HG02798 (cell line): ENCODE data around the gene NBAS.

ENCODE experiments used
- ATAC-seq: cut with Tn5 transposase; IDR thresholded peaks from one replicate; pipeline ENCODE4 v1.9.1; 2021; ENCODE audit warnings: mild to moderate bottlenecking; ENCODE audit not compliant: unreplicated experiment, poor library complexity

Gene NBAS

GRCh38 chr2:15159206-15159605, 401.9 kb downstream of the NBAS start:
- ATAC-seq: no peak

- ATAC-seq: no peak
These were observed 402.6 kb downstream of the NBAS start for GRCh38 chr2:15158532-15158931.

GRCh38 chr2:15158100-15158499, 403.0 kb downstream of the NBAS start:
- no peak for ATAC-seq

- ATAC-seq: no peak
These were observed 405.1 kb downstream of the NBAS start for GRCh38 chr2:15155959-15156574.

GRCh38 chr2:15154297-15154696, 406.8 kb downstream of the NBAS start:
- ATAC-seq: no peak

GRCh38 chr2:15152382-15152781, 408.8 kb downstream of the NBAS start:
- ATAC-seq: no peak

- no peak for ATAC-seq
These were observed 412.1 kb downstream of the NBAS start for GRCh38 chr2:15149063-15149462.

- ATAC-seq: no peak
These were observed 413.5 kb downstream of the NBAS start for GRCh38 chr2:15147591-15147990.

GRCh38 chr2:15146960-15147359, 414.2 kb downstream of the NBAS start:
- no peak for ATAC-seq

- no peak for ATAC-seq
These were observed 415.2 kb downstream of the NBAS start for GRCh38 chr2:15145919-15146318.

GRCh38 chr2:15145046-15145817, 415.9 kb downstream of the NBAS start:
- no peak for ATAC-seq

GRCh38 chr2:15142069-15142689, 419.0 kb downstream of the NBAS start:
- peak; percentile 100 for ATAC-seq

GRCh38 chr2:15141211-15141610, 419.9 kb downstream of the NBAS start:
- no peak for ATAC-seq

- no peak for ATAC-seq
These were observed 424.5 kb downstream of the NBAS start for GRCh38 chr2:15136639-15137038.

- ATAC-seq: no peak
These were observed 426.2 kb downstream of the NBAS start for GRCh38 chr2:15134957-15135356.

GRCh38 chr2:15133461-15133860, 427.7 kb downstream of the NBAS start:
- ATAC-seq: no peak

- ATAC-seq: no peak
These were observed 432.3 kb downstream of the NBAS start for GRCh38 chr2:15128846-15129245.

GRCh38 chr2:15127876-15128275, 433.3 kb downstream of the NBAS start:
- no peak for ATAC-seq

- ATAC-seq: no peak
These were observed 433.8 kb downstream of the NBAS start for GRCh38 chr2:15127301-15127700.

- ATAC-seq: no peak
These were observed 434.8 kb downstream of the NBAS start for GRCh38 chr2:15126373-15126772.

- ATAC-seq: no peak
These were observed 438.2 kb downstream of the NBAS start for GRCh38 chr2:15122915-15123314.

- ATAC-seq: no peak
These were observed 440.5 kb downstream of the NBAS start for GRCh38 chr2:15120631-15121030.
